Endothelial cell of hepatic sinusoid (primary cell): ENCODE measurements around the gene SHB.

Experiments used
- in situ Hi-C: cut with HindIII; loops from 2 replicates; pipeline ENCODE4 v1.10.0; 2017; ENCODE audit warnings: low sequenced_read_pairs

Gene SHB

DNA sequence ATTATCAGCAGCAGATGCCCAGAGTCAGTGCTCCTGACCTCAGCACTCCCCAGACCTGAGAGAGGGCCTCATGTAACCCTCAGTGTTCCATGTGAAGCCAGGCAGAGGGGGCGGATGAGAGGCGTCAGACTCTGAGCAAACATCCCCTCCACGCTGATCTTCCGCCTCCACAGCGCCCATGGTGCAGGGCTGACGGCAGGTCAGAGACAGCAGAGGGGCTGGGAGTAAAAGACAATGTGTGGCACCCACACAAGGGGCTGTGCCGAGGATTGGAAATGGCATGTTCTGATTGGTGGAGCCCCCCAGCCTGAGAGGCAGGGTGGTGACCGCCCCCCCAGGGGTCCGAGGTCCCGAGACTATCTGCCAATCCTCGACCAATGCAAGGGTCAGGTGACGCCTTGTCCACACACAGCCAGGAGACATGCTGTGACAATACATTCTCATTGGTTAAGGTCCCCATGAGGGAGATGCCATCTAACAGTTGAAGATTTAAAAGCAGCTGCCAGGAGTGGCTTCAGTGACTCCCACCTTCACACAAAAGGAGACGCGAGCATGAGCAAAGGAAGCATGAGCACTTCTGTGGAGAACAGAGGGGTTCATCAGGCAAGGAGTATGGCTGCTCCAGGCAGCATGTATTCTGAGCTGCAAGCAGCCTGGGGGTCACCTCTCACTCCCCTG is 145.8 kb downstream of the SHB start:
- in situ Hi-C loops = loop anchor here (25.0 kb wide), 1 partner anchor 139 kb away; the partner anchor contains the start of gene SHB

- in situ Hi-C loops = loop anchor here (25.0 kb wide), 1 partner anchor 140 kb away; the partner anchor contains the start of gene SHB
These were observed 146.5 kb downstream of the SHB start for GRCh38 chr9:37922363-37923117.

GRCh38 chr9:37921546-37922300 is 147.3 kb downstream of the SHB start:
- in situ Hi-C loops = loop anchor here (25.0 kb wide), 1 partner anchor 141 kb away; the partner anchor contains the start of gene SHB

DNA sequence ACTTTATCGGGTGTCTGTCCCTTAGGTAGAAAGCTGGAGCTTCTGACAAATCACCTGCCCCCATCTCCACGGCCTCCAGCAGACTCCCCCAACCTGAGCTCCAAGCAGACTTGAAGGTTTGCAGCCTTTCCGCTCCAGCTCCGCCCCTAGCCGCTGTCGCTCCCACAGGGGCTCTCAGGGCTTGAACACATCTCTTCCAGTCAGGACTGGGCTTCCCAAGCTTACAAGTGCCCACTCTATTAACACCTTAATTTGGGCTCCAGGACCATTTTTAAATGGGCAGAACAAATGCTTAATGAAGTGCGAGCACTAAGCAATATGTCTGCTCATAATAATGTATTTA is 147.9 kb downstream of the SHB start:
- in situ Hi-C loops = loop anchor here (25.0 kb wide), 1 partner anchor 141 kb away; the partner anchor contains the start of gene SHB

GRCh38 chr9:37920471-37921167 is 148.4 kb downstream of the SHB start:
- in situ Hi-C loops = loop anchor here (25.0 kb wide), 1 partner anchor 142 kb away; the partner anchor contains the start of gene SHB

- in situ Hi-C loops = loop anchor here (25.0 kb wide), 1 partner anchor 142 kb away; the partner anchor contains the start of gene SHB
These were observed 149.1 kb downstream of the SHB start for GRCh38 chr9:37919956-37920335.

GRCh38 chr9:37919246-37919955 is 149.6 kb downstream of the SHB start:
- in situ Hi-C loops = loop anchor here (25.0 kb wide), 1 partner anchor 143 kb away; the partner anchor contains the start of gene SHB

- in situ Hi-C loops = loop anchor here (25.0 kb wide), 1 partner anchor 144 kb away; the partner anchor contains the start of gene SHB
These were observed 150.3 kb downstream of the SHB start for GRCh38 chr9:37918665-37919170.

DNA sequence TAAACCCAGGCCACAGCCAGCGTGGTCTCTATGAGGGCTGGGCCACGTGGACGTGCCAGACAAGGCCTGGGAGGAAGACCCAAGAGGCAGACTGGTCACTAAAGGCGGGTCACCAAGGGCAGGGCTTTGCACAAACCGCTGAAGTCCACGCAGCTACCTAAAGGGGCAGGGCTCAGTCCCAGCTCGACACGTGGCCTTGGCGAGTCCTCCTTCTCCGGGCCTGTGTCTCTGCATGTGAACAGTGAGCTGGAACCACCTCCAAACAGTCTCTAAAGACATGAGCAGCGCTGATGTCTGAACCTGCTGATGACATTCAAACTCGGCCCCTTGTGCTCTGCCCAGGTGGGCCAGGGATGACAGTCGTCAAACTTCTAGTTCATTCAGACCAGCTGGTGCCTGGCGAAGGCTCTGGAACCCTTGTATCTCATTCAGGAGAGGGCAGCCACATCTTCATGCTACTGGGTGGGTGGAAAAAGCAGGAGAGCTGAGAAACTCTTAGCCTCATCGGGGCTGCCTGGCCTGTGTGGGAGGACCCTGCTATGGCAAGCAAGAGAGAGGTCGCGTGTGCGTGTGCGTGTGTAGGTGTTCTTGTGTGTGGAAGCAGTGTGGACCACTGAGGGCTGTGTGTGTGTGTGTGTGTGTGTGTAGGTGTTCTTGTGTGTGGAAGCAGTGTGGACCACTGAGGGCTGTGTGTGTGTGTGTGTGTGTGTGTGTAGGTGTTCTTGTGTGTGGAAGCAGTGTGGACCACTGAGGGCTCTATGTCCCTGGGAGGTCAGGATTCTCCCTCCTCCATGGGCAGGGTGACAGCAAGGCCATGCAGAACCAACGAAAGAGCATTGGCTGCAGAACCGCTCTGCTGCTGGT is 151.0 kb downstream of the SHB start:
- in situ Hi-C loops = loop anchor here (25.0 kb wide), 1 partner anchor 144 kb away; the partner anchor contains the start of gene SHB

DNA sequence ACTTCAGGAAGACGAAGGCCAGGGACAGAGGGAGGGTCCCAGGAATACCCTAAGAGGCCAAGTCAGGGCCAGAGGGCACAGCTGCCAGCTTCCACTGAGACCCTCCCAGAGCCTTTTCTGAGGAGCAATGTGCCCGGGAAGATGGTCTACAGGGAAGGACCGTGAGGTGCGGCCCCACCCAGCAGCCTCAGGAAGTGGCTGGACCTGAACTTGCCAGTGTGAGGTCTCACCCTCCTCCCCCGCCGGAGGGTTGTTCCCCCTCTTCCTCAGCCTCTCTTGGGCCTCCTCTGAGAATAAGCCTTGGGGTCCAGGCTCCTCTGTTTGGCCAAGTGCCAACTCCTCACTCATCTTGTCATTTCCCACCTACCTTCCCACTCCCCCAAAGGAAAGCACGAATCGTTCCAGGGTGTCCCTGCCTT is 151.7 kb downstream of the SHB start:
- in situ Hi-C loops = loop anchor here (25.0 kb wide), 1 partner anchor 145 kb away; the partner anchor contains the start of gene SHB

GRCh38 chr9:37916471-37917312 is 152.3 kb downstream of the SHB start:
- in situ Hi-C loops = loop anchor here (25.0 kb wide), 1 partner anchor 146 kb away; the partner anchor contains the start of gene SHB

DNA sequence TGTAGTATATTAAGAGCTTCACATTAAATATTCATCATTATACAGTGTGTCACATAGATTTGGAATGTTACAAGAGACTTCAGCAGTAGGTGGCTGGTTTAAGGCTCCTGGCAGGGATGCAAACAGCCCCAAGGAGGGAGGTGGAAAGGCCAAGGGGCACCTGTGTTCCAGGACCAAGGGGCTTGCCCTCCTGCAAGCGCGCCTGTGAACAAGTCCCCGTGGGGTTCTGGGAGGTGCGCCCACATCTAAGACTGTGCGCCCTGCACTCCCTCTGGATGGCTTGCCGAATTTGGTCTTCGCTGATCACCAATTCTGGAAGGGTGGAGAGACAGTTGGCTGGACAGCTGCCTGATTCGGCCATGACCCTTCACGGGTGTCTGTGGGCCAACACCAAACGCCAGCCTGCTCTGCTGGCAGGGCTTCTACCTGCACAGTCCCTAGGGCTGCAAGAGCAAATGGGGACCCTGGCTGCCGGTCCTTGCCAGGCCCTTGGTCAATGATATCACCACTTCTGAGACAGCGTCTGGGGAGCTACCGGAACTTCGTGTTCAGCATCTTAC is 153.0 kb downstream of the SHB start:
- in situ Hi-C loops = loop anchor here (25.0 kb wide), 1 partner anchor 146 kb away; the partner anchor contains the start of gene SHB

DNA sequence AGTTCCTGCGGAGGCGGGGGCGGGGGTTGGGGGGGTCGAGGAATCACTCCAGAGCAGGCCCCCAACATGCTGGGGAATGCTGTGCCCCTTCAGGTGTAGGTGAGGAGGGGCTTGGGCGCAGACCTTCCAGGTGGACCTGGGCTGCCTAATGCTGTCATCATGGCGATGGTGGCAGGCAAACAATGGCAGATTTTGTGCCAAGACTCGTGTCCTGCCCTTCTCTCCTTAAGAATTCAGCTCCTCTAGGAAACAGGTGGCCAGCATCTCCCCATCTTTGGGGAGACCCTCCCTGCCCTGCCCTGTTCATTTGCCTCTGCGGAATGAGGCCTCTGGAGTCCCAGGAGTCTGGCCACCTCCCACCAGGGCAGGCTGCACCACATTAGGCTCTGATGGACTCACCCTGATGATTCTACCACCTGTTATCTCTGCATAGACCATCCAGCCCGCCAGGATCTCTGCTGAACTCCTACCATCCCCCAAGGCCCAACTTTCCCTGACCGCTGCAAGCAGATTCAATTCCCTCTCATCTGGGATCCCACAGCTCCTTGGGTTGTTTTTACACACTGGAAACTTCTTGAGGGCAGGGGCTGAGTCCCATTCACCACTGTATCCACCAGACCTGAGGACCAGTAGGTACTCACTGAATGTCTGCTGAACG is 154.2 kb downstream of the SHB start:
- in situ Hi-C loops = loop anchor here (25.0 kb wide), 1 partner anchor 147 kb away; the partner anchor contains the start of gene SHB

DNA sequence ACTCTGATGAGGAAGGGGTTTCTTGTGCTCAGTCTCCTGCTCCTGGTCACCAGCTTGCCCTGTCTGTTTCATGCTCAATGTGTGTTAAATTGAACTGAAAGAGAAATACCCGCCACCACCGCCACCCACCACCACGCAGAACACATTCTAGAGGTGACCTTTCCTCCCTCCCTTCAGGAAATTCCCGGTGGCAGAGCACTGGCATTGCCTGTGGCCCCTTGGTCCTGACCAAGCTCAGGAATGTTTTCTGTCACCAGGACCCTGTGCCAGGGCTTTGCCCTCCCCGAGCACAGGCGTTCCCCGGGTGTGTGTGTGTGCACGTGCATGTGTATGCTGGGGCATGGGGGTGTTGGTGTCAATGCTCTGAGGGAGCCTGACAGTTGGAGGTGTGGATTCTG is 154.9 kb downstream of the SHB start:
- in situ Hi-C loops = loop anchor here (25.0 kb wide), 1 partner anchor 148 kb away; the partner anchor contains the start of gene SHB

GRCh38 chr9:37913480-37914153 is 155.4 kb downstream of the SHB start:
- in situ Hi-C loops = loop anchor here (25.0 kb wide), 1 partner anchor 149 kb away; the partner anchor contains the start of gene SHB

DNA sequence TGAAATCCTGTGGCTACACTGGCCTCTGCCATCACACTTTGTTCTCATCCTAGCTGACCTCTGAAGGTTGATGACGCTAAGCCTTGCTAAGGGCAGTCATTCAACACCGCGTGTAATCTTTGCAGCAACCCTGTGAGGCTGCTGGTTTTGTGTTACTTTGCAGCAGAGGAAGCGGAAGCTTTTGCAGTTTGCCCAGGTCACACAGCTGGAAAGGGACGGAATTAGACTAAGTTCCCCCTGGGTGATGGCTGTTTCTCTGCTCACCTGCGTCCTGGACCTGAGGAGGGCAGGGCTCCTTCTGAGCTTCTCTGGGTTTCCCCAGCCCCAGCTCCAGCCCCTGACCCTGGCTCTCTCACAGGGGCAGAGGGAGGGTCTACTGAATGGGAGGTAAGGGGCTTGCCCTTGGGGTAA is 157.8 kb downstream of the SHB start:
- in situ Hi-C loops = loop anchor here (25.0 kb wide), 1 partner anchor 151 kb away; the partner anchor contains the start of gene SHB
